ENCODE measurements around the gene WWOX. TPM values are rescaled to one million over a fixed set of nuclear protein-coding genes. Genes with fewer than 3 reads are reported as not detected.

The WWOX gene
- total RNA-seq, 6 experiments from 2014 or later: 0.46 to 3.4 (median 1.3) TPM

- Mint-ChIP-seq H3K9me3 (peaks cover 62% of the 10 kb centered on the region), H3K36me3 (ENCODE audit: low read depth) (no peaks in the 10 kb centered on the region; the same call in 1 of the 2 replicates), H3K4me1 (ENCODE audit: low read depth) (no peaks in the 10 kb centered on the region), H3K27ac (no peak overlapping the region), H3K4me3 (no peak overlapping the region), H3K27me3 (ENCODE audit: insufficient read depth) (no peaks in the 10 kb centered on the region; the same call in 1 of the 2 replicates)
- no peak for DNase-seq
- no peak for TF ChIP-seq CTCF (IDR thresholded peaks at IDR 0.05)
Measured at GRCh38 chr16:78630102-78630501, 530.6 kb downstream of the WWOX start.

GRCh38 chr16:78633551-78633950 lies 534.1 kb downstream of the WWOX start:
- peaks cover 68% of the 10 kb centered on the region for H3K9me3 Mint-ChIP-seq
- DNase-seq: no peak
- no peaks in the 10 kb centered on the region for H3K4me1 Mint-ChIP-seq (ENCODE audit: low read depth)
- TF ChIP-seq CTCF (IDR thresholded peaks at IDR 0.05): no peak
- no peak overlapping the region for H3K4me3 Mint-ChIP-seq
- H3K27me3 Mint-ChIP-seq (ENCODE audit: insufficient read depth): no peaks in the 10 kb centered on the region; the same call in 1 of the 2 replicates
- H3K27ac Mint-ChIP-seq: no peak overlapping the region
- H3K36me3 Mint-ChIP-seq (ENCODE audit: low read depth): peaks cover 5% of the 10 kb centered on the region

- no peaks in the 10 kb centered on the region for H3K4me1 Mint-ChIP-seq (ENCODE audit: low read depth)
- no peak for DNase-seq
- TF ChIP-seq CTCF (IDR thresholded peaks at IDR 0.05): no peak
- H3K27ac Mint-ChIP-seq: no peak overlapping the region
- H3K4me3 Mint-ChIP-seq: no peak overlapping the region
- H3K9me3 Mint-ChIP-seq: peaks cover 70% of the 10 kb centered on the region
- no peaks in the 10 kb centered on the region; the same call in 1 of the 2 replicates for H3K27me3 Mint-ChIP-seq (ENCODE audit: insufficient read depth)
- peaks cover 6% of the 10 kb centered on the region for H3K36me3 Mint-ChIP-seq (ENCODE audit: low read depth)
Measured at GRCh38 chr16:78635807-78636206, 536.4 kb downstream of the WWOX start.

- H3K36me3 Mint-ChIP-seq (ENCODE audit: low read depth): peaks cover 6% of the 10 kb centered on the region
Measured at GRCh38 chr16:78638371-78638770, 538.9 kb downstream of the WWOX start.

GRCh38 chr16:78639775-78640174 lies 540.3 kb downstream of the WWOX start:
- Mint-ChIP-seq H3K27me3 (ENCODE audit: insufficient read depth) (no peaks in the 10 kb centered on the region; the same call in 1 of the 2 replicates), H3K4me3 (no peak overlapping the region), H3K27ac (no peak overlapping the region), H3K4me1 (ENCODE audit: low read depth) (no peaks in the 10 kb centered on the region), H3K9me3 (peaks cover 61% of the 10 kb centered on the region), H3K36me3 (ENCODE audit: low read depth) (peaks cover 6% of the 10 kb centered on the region)
- no peak for TF ChIP-seq CTCF (IDR thresholded peaks at IDR 0.05)
- DNase-seq: no peak

More at GRCh38 chr16:78638371-78638770, 538.9 kb downstream of the WWOX start:
- H3K4me1 Mint-ChIP-seq (ENCODE audit: low read depth): no peaks in the 10 kb centered on the region
- peaks cover 73% of the 10 kb centered on the region for H3K9me3 Mint-ChIP-seq
- DNase-seq: no peak
- H3K27me3 Mint-ChIP-seq (ENCODE audit: insufficient read depth): no peaks in the 10 kb centered on the region; the same call in 1 of the 2 replicates
- TF ChIP-seq CTCF (IDR thresholded peaks at IDR 0.05): no peak
- no peak overlapping the region for H3K27ac Mint-ChIP-seq
- H3K4me3 Mint-ChIP-seq: no peak overlapping the region

- H3K36me3 Mint-ChIP-seq (ENCODE audit: low read depth): peaks cover 6% of the 10 kb centered on the region
- no peak overlapping the region for H3K4me3 Mint-ChIP-seq
- H3K9me3 Mint-ChIP-seq: peaks cover 60% of the 10 kb centered on the region
- H3K4me1 Mint-ChIP-seq (ENCODE audit: low read depth): no peaks in the 10 kb centered on the region
- TF ChIP-seq CTCF (IDR thresholded peaks at IDR 0.05): no peak
- H3K27ac Mint-ChIP-seq: no peak overlapping the region
- H3K27me3 Mint-ChIP-seq (ENCODE audit: insufficient read depth): no peaks in the 10 kb centered on the region; the same call in 1 of the 2 replicates
- no peak for DNase-seq
Measured at GRCh38 chr16:78640886-78641285, 541.4 kb downstream of the WWOX start.
